CD14-positive monocyte (primary cell): ENCODE data around the gene MTCH1. TPM values are rescaled to one million over a fixed set of nuclear protein-coding genes. Genes with fewer than 3 reads are reported as not detected.
A peak's percentile ranks its signal among the peaks of the same experiment; 100 is the strongest.

Experiments
- DNase-seq, 3 donors: peaks; one replicate each; pipeline ENCODE4 v3.0.0-alpha.2; 2011 to 2022
- H2AFZ ChIP-seq: 2 replicates; pipeline ENCODE4 v1.6.0; 2012; ENCODE audit warnings: mild to moderate bottlenecking, low read depth, low read length, inconsistent platforms; ENCODE audit not compliant: insufficient read depth, poor library complexity, severe bottlenecking
- H3K27ac ChIP-seq, 2 donors: 1 replicate in 1 of 2; 2 replicates in 1 of 2; pipeline ENCODE4 v1.5.1; 2012 to 2013; ENCODE audit warnings: low read length in 2 of 2, control low read depth in 1 of 2, inconsistent platforms in 1 of 2, low read depth in 1 of 2, mild to moderate bottlenecking in 1 of 2
- H3K27me3 ChIP-seq, 2 donors: one replicate each; pipeline versions ENCODE4 v1.6.0 to v1.6.1; 2011 to 2013; ENCODE audit warnings: low read length in 2 of 2; ENCODE audit not compliant: control insufficient read depth in 2 of 2, insufficient read depth in 2 of 2
- H3K36me3 ChIP-seq, 2 donors: replicated peaks in 1 of 2; 1 replicate in 1 of 2; 2 replicates in 1 of 2; pipeline versions ENCODE4 v1.5.1 to v1.6.1; 2012 to 2013; ENCODE audit warnings: low read length in 2 of 2, control low read depth in 1 of 2, inconsistent platforms in 1 of 2, mild to moderate bottlenecking in 1 of 2; ENCODE audit not compliant: insufficient read depth in 2 of 2, control insufficient read depth in 1 of 2
- H3K4me1 ChIP-seq, 2 donors: 1 replicate in 1 of 2; 2 replicates in 1 of 2; pipeline versions ENCODE4 v1.5.1 to v1.6.1; 2012 to 2013; ENCODE audit warnings: low read length in 2 of 2, control low read depth in 1 of 2, inconsistent platforms in 1 of 2, mild to moderate bottlenecking in 1 of 2, moderate library complexity in 1 of 2; ENCODE audit not compliant: insufficient read depth in 2 of 2, control insufficient read depth in 1 of 2
- H3K4me2 ChIP-seq: replicated peaks from 2 replicates; pipeline ENCODE3; 2012; ENCODE audit warnings: low read length, moderate library complexity, mild to moderate bottlenecking; ENCODE audit not compliant: poor library complexity, severe bottlenecking; ENCODE audit errors: extremely low read depth
- H3K4me3 ChIP-seq, 3 experiments: fragments of 200-600 bp in 1 of 3; sonication (generic) in 1 of 3; replicated peaks in 1 of 3; 1 replicate in 2 of 3; 2 replicates in 1 of 3; pipeline ENCODE4 v1.5.1; 2011 to 2013; ENCODE audit warnings: low read length in 3 of 3, mild to moderate bottlenecking in 3 of 3, control low read depth in 2 of 3, low read depth in 2 of 3, inconsistent platforms in 1 of 3, moderate library complexity in 1 of 3
- H3K79me2 ChIP-seq: 2 replicates; pipeline ENCODE4 v1.6.0; 2012; ENCODE audit warnings: mild to moderate bottlenecking, control low read depth, inconsistent platforms, low read length, moderate library complexity; ENCODE audit not compliant: insufficient read depth
- H3K9ac ChIP-seq: 2 replicates; pipeline ENCODE4 v1.6.0; 2017; ENCODE audit warnings: low read length, mild to moderate bottlenecking; ENCODE audit not compliant: insufficient read depth, poor library complexity, severe bottlenecking
- H3K9me3 ChIP-seq, 2 donors: replicated peaks in 1 of 2; 1 replicate in 1 of 2; 2 replicates in 1 of 2; pipeline versions ENCODE4 v1.5.1 to v1.6.1; 2012 to 2013; ENCODE audit warnings: low read length in 2 of 2, control low read depth in 1 of 2; ENCODE audit not compliant: control insufficient read depth in 1 of 2, insufficient read depth in 1 of 2
- H4K20me1 ChIP-seq: 2 replicates; pipeline ENCODE4 v1.6.0; 2012; ENCODE audit warnings: mild to moderate bottlenecking, low read length, control low read depth, moderate library complexity; ENCODE audit not compliant: insufficient read depth
- H3K27ac Mint-ChIP-seq, 7 donors: one replicate each; pipeline ENCODE4 v1.8.0; 2020; ENCODE audit warnings: mild to moderate bottlenecking in 7 of 7, mixed read lengths in 7 of 7, moderate library complexity in 6 of 7, inconsistent platforms in 2 of 7
- H3K27me3 Mint-ChIP-seq, 3 donors: one replicate each; pipeline ENCODE4 v1.8.0; 2021 to 2022; ENCODE audit warnings: low read depth in 3 of 3, mild to moderate bottlenecking in 3 of 3, mixed read lengths in 3 of 3, moderate library complexity in 3 of 3, inconsistent platforms in 1 of 3
- H3K36me3 Mint-ChIP-seq, 2 donors: one replicate each; pipeline ENCODE4 v1.8.0; 2020; ENCODE audit warnings: mixed read lengths in 2 of 2, inconsistent platforms in 1 of 2, mild to moderate bottlenecking in 1 of 2
- H3K4me1 Mint-ChIP-seq: one replicate; pipeline ENCODE4 v1.8.0; 2020; ENCODE audit warnings: mild to moderate bottlenecking, mixed read lengths
- H3K4me3 Mint-ChIP-seq, 2 donors: one replicate each; pipeline ENCODE4 v1.8.0; 2020; ENCODE audit warnings: mild to moderate bottlenecking in 2 of 2, mixed read lengths in 2 of 2, moderate library complexity in 1 of 2
- H3K9me3 Mint-ChIP-seq, 7 donors: one replicate each; pipeline ENCODE4 v1.8.0; 2020 to 2022; ENCODE audit warnings: mixed read lengths in 7 of 7, mild to moderate bottlenecking in 6 of 7, moderate library complexity in 6 of 7, inconsistent platforms in 2 of 7
- CTCF ChIP-seq: fragments of 200-600 bp; IDR thresholded peaks from one replicate; pipeline ENCODE4 v1.8.0; 2022; ENCODE audit warnings: antibody characterized with exemption, mild to moderate bottlenecking
- WGBS: methylation state at CpG from one replicate; pipeline ENCODE4 v1.1.5; 2013; ENCODE audit warnings: missing lambda C conversion rate; ENCODE audit not compliant: insufficient coverage; 5-methylcytosine and 5-hydroxymethylcytosine counted together
- intact Hi-C, 2 donors: fragments of 100-400 bp; cut with micrococcal nuclease; formaldehyde crosslinking; loops; one replicate each; pipeline versions ENCODE4 v1.15.0 to v1.15.1; 2023
- polyA plus RNA-seq, 3 donors: library from polyadenylated mRNA; depleted of rRNA in 1 of 3; unstranded in 2 of 3; stranded (reverse) in 1 of 3; fragments of 300-500 nt in 2 of 3; fragments of >200 nt in 1 of 3; fragmentation: Illumina TruSeq in 2 of 3; gene quantifications; 1 replicate in 2 of 3; 2 replicates in 1 of 3; pipeline ENCODE4 v1.2.3, GENCODE V29; 2012 to 2021

MTCH1 gene
- polyA plus RNA-seq, 3 donors = 111 to 118 (median 111) TPM

- H3K4me2 ChIP-seq = peak within 1 kb of the TSS; percentile 92
- peaks cover 59 to 72% of the 10 kb centered on the region in 2 donors for H3K4me1 ChIP-seq
- peak within 1 kb of the TSS; percentile 89 to 99 for H3K4me3 Mint-ChIP-seq
- H3K9me3 Mint-ChIP-seq = peaks cover 0 to 2% (median 0%) of the 10 kb centered on the region in 7 donors
- peaks cover 9 to 23% of the 10 kb centered on the region in 2 donors for H3K36me3 Mint-ChIP-seq
- peak within 1 kb of the TSS; percentile 86 to 94 for H3K27ac ChIP-seq
- H3K9ac ChIP-seq = peak within 1 kb of the TSS; percentile 70
- H3K4me1 Mint-ChIP-seq = peaks cover 61% of the 10 kb centered on the region
- peak; percentile 55 to 74 (median 71) for DNase-seq
- peak within 1 kb of the TSS; percentile 55 for H2AFZ ChIP-seq
- H3K27me3 Mint-ChIP-seq = peaks cover 0 to 4% (median 0%) of the 10 kb centered on the region in 3 donors
- H3K9me3 ChIP-seq = no peaks in the 10 kb centered on the region
- peaks cover 49% of the 10 kb centered on the region for H3K79me2 ChIP-seq
- no peaks in the 10 kb centered on the region for H3K27me3 ChIP-seq
- WGBS = 16% methylated on average over 7 of the region's 14 CpGs
- TF ChIP-seq CTCF = no peak
- intact Hi-C loops = no loop called here
- H3K36me3 ChIP-seq = peaks cover 14 to 17% of the 10 kb centered on the region in 2 donors
- peaks cover 31% of the 10 kb centered on the region for H4K20me1 ChIP-seq
- H3K4me3 ChIP-seq = peak within 1 kb of the TSS; percentile 87 to 93 (median 92)
- H3K27ac Mint-ChIP-seq = peak within 1 kb of the TSS; percentile 93 to 98 (median 96)
Measured at GRCh38 chr6:37005061-37005810, 19.2 kb upstream of the MTCH1 start, which contains the start of gene FGD2. Gene FGD2, plus strand, starts transcription at chr6:37005655. Its CDS starts 163 bp downstream, at chr6:37005818.

DNA sequence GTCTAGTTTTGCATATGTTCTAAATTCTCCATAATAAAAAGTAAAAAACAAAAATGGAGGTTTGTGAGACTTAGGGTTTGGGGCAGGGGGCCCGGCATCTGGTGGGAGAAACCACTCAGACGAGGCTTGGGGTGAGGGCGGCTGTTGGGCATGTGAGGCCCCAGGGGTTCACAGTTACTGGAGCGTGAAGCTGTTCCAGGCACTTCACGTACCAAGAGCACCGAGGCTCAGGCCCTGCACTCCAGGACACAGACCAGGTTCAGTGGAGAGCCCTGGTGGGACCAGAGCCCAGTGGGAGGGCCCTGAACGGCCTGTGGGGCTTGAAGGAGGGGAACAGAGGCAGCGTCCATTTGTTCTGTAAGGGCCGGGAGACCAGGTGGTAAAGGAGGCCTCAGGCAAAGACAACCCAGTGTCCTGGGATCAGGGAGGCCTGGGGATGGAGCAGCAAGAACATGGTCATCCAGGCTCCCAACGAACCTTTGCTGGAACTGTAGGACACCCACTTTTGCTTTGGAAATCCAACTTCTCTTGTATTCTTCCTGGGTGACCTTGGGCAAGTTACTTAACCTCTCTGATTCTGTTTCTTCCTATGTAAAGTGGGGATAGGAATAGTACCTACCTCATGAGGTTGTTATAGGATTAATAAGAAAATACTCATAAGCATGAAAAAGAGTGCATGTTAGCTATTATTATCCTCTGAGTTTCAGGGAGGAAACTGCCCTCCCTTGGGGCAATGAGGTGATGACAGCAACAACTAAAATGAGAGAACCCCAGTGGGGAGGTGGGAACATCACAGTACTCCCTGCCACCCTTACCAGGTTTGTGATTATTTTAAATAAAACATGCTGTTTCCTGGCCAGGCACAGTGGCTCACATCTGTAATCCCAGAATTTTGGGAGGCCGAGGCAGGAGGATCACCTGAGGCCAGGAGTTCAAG lies 18.3 kb upstream of the MTCH1 start:
- Histone ChIP-seq H3K4me1 (peaks cover 49 to 63% of the 10 kb centered on the region in 2 donors), H3K9me3 (no peaks in the 10 kb centered on the region), H3K27me3 (no peaks in the 10 kb centered on the region), H4K20me1 (peaks cover 21% of the 10 kb centered on the region), H3K27ac (no peak overlapping the region), H2AFZ (no peak overlapping the region), H3K4me3 (no peak overlapping the region), H3K36me3 (peaks cover 8% of the 10 kb centered on the region in 2 donors), H3K79me2 (peaks cover 40% of the 10 kb centered on the region), H3K4me2 (no peak overlapping the region), H3K9ac (no peak overlapping the region)
- intact Hi-C loops = no loop called here
- Mint-ChIP-seq H3K27me3 (peaks cover 0 to 4% (median 0%) of the 10 kb centered on the region in 3 donors), H3K4me1 (peaks cover 58% of the 10 kb centered on the region), H3K4me3 (no peak overlapping the region), H3K9me3 (peaks cover 0 to 2% (median 0%) of the 10 kb centered on the region in 7 donors), H3K27ac (peak overlapping the region in 6 of 7 donors; percentile 27 to 77 (median 69)), H3K36me3 (peaks cover 3 to 14% of the 10 kb centered on the region in 2 donors)
- no peak for DNase-seq
- WGBS = 90% methylated on average over 10 of the region's 11 CpGs
- TF ChIP-seq CTCF = no peak
